ENCODE measurements around the gene FIGNL2. TPM values are rescaled to one million over a fixed set of nuclear protein-coding genes. Genes with fewer than 3 reads are reported as not detected.

Gene FIGNL2
- total and polyA plus RNA-seq, 2 experiments from 2014 or later: 0.13 to 0.32 TPM

DNA sequence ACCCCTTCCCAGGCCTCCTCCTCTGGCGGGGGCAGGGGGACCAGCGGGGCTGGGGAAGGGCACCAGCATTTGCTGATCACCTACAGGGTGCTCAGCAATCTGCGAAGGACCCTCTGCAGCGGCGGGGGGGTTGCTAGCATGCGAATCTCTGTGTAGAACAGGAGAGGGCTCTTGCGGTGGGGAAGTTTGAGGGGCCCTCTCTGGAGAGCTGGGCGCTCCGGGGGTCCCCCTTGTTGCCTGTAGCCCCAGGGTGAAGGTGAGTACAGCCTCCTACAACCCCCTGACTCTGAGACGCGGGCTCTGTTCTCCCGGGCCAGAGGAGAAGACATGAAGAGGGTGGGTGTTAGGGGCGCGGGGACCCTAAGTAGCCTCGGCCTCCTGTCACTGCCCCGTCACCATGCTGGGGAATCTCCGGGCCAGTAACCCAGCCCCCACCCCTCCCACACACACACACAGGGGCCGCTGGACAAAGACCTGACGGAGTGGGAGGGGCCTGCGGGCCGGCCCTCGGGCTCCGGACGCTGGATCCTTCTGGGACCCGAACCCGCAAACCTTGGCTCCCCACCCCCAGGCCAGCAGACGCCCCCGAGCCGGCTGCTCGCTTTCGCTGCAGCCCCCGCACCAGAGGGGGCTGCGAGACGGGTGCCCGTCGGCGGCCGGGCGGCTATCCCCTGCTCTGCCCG is 734 bp downstream of the FIGNL2 start:
- WGBS, 2 experiments (ENCODE audit: low coverage in 1 of 2, low lambda C conversion rate in 2 of 2, missing lambda C conversion rate in 2 of 2): 1 to 3% methylated on average over 20 to 26 of the region's 40 CpGs

DNA sequence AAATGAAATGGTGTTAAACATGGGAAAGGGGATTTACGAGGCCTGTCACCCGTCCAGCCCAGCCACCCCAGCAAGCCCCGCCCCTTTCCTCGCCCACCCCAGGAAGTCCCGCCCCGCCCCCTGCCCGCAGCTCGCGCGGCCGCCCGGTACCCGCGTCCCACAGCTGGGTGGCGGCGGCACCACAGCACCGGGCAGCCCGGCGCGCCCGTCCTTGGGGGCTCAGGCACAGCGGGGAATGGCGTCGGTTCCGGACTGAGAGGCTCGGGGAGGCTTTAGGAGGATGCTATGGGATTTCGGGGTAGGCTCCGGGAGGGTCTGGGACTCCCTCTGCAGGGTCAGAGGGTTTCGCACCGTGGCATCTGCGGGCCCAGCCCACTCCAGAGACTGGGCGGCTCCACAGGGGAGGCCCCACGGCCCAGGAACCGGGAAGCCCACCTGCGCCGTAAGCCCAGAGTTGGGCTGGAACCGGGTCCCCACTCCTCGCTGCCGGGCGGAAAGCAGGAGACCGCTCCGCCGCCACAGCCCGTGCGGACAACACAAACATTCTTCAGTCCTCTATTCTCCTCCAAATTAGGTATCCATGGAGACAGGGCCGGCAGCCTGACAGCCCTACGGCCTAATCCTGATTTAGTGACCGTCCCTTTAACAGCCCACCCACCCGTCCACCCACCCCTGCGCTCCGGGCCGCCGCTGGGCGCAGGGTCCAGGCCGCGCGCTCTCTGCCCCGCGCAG is 1.4 kb downstream of the FIGNL2 start:
- peak; percentile 80; the same call in 1 of the 2 replicates for TF ChIP-seq EZH2phosphoT487 (IDR thresholded peaks at IDR 0.05; ENCODE audit: insufficient read depth, low read depth)
- peak; percentile 80 for TF ChIP-seq EZH2 (IDR thresholded peaks at IDR 0.05; ENCODE audit: insufficient read depth, poor library complexity, severe bottlenecking)
- H3K9ac ChIP-seq: no peak overlapping the region
- DNase-seq: peak; percentile 46

More for the DNA sequence above, 734 bp downstream of the FIGNL2 start:
- Histone ChIP-seq H3K4me2 (ENCODE audit: unreplicated experiment) (peak overlapping the region; percentile 22), H3K4me3 (peak overlapping the region; percentile 66), H3K4me1 (ENCODE audit: insufficient read depth) (no peaks in the 10 kb centered on the region; the same call in 1 of the 2 replicates), H2AFZ (peak overlapping the region; percentile 65; the same call in 1 of the 2 replicates), H3K9me2 (ENCODE audit: insufficient read depth) (no peaks in the 10 kb centered on the region), H3F3A (ENCODE audit: insufficient read depth) (no peaks in the 10 kb centered on the region), H3K79me2 (ENCODE audit: insufficient read depth) (no peaks in the 10 kb centered on the region), H3K27me3 (replicated peaks; ENCODE audit: insufficient read depth) (peaks cover 53% of the 10 kb centered on the region), H3K9ac (no peak overlapping the region), H3K36me3 (ENCODE audit: low read depth) (no peaks in the 10 kb centered on the region), H4K20me1 (ENCODE audit: insufficient read depth) (no peaks in the 10 kb centered on the region), H3K9me3 (ENCODE audit: low read depth) (no peaks in the 10 kb centered on the region), H3K27ac (no peak overlapping the region)
- DNase-seq: peak; percentile 35
- TF ChIP-seq EZH2 (IDR thresholded peaks at IDR 0.05; ENCODE audit: insufficient read depth, poor library complexity, severe bottlenecking) (peak; percentile 34), EZH2phosphoT487 (IDR thresholded peaks at IDR 0.05; ENCODE audit: insufficient read depth, low read depth) (no peak)
- in situ Hi-C loops (cut with MboI): no loop called here

DNA sequence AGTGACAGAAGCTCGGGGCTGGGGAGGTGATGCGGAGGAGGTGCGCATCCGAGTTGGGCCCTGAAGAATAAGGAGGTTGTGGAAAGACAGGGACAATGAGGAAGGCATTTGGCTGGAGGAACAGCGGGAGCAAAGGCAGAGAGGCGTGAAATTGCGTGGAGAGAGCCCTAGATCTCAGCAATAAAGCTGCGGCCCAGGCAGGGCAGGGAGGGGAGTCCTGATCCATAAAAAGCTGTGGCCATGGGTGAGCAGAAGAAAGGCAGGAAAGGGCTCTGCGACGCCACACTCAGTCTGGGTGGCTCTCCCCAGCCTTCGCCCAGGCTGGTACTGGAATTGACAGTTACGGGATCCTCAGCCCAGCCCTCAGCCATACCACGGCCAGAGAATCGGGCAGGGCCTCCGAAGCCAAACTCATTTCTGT is 2.2 kb downstream of the FIGNL2 start:
- Histone ChIP-seq H3K27ac (no peak overlapping the region), H3K36me3 (ENCODE audit: low read depth) (no peaks in the 10 kb centered on the region), H3K79me2 (ENCODE audit: insufficient read depth) (no peaks in the 10 kb centered on the region), H3K9me3 (ENCODE audit: low read depth) (no peaks in the 10 kb centered on the region), H3K27me3 (replicated peaks; ENCODE audit: insufficient read depth) (peaks cover 68% of the 10 kb centered on the region), H3K9me2 (ENCODE audit: insufficient read depth) (no peaks in the 10 kb centered on the region), H4K20me1 (ENCODE audit: insufficient read depth) (no peaks in the 10 kb centered on the region), H3K4me2 (ENCODE audit: unreplicated experiment) (peak overlapping the region; percentile 74), H3F3A (ENCODE audit: insufficient read depth) (no peaks in the 10 kb centered on the region), H3K4me3 (no peak overlapping the region), H2AFZ (no peak overlapping the region), H3K9ac (no peak overlapping the region), H3K4me1 (ENCODE audit: insufficient read depth) (no peaks in the 10 kb centered on the region; the same call in 1 of the 2 replicates)
- in situ Hi-C loops (cut with MboI): no loop called here
- no peak for TF ChIP-seq EZH2phosphoT487 (IDR thresholded peaks at IDR 0.05; ENCODE audit: insufficient read depth, low read depth)
- no peak for TF ChIP-seq EZH2 (IDR thresholded peaks at IDR 0.05; ENCODE audit: insufficient read depth, poor library complexity, severe bottlenecking)
- no peak for DNase-seq
- WGBS, 2 experiments (ENCODE audit: low coverage in 1 of 2, low lambda C conversion rate in 2 of 2, missing lambda C conversion rate in 2 of 2): 47 to 48% methylated on average over 15 of the region's 15 CpGs

More for the DNA sequence above, 1.4 kb downstream of the FIGNL2 start:
- Histone ChIP-seq H3K9me3 (ENCODE audit: low read depth) (no peaks in the 10 kb centered on the region), H2AFZ (peak overlapping the region; percentile 65), H3K4me2 (ENCODE audit: unreplicated experiment) (peak overlapping the region; percentile 74), H3F3A (ENCODE audit: insufficient read depth) (no peaks in the 10 kb centered on the region), H3K79me2 (ENCODE audit: insufficient read depth) (no peaks in the 10 kb centered on the region), H3K9me2 (ENCODE audit: insufficient read depth) (no peaks in the 10 kb centered on the region), H3K27ac (no peak overlapping the region), H3K4me3 (peak overlapping the region; percentile 66), H4K20me1 (ENCODE audit: insufficient read depth) (no peaks in the 10 kb centered on the region), H3K27me3 (replicated peaks; ENCODE audit: insufficient read depth) (peaks cover 60% of the 10 kb centered on the region), H3K36me3 (ENCODE audit: low read depth) (no peaks in the 10 kb centered on the region), H3K4me1 (ENCODE audit: insufficient read depth) (no peaks in the 10 kb centered on the region; the same call in 1 of the 2 replicates)
- in situ Hi-C loops (cut with MboI): no loop called here
- 2% methylated on average over 35 to 59 of the region's 59 CpGs for WGBS, 2 experiments (ENCODE audit: low coverage in 1 of 2, low lambda C conversion rate in 2 of 2, missing lambda C conversion rate in 2 of 2)

DNA sequence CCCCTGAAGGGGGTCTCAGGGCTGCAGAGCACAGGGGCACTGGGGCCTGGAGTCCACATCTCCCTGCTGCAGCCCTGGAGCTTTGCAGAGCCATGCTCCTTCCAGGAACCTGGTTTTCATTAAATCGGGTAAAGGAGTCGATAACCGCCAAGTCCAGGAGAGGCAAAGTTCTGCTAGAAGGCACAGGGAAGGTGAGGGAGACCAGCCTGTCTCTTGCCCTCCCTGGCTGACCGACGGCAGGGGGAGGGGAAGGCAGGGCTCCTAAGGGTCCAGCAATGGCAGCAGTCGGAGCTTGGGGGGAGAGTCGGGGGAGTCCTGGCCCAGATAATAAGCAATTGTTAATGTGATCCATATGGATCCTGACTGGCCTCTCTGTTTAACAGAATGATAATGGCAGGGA is 3.0 kb downstream of the FIGNL2 start:
- Histone ChIP-seq H3K4me3 (no peak overlapping the region), H4K20me1 (ENCODE audit: insufficient read depth) (no peaks in the 10 kb centered on the region), H3K79me2 (ENCODE audit: insufficient read depth) (no peaks in the 10 kb centered on the region), H3K27me3 (replicated peaks; ENCODE audit: insufficient read depth) (peaks cover 73% of the 10 kb centered on the region), H3K27ac (no peak overlapping the region), H3F3A (ENCODE audit: insufficient read depth) (no peaks in the 10 kb centered on the region), H3K9me3 (ENCODE audit: low read depth) (no peaks in the 10 kb centered on the region), H2AFZ (no peak overlapping the region), H3K9me2 (ENCODE audit: insufficient read depth) (no peaks in the 10 kb centered on the region), H3K36me3 (ENCODE audit: low read depth) (no peaks in the 10 kb centered on the region), H3K9ac (no peak overlapping the region), H3K4me2 (ENCODE audit: unreplicated experiment) (no peak overlapping the region), H3K4me1 (ENCODE audit: insufficient read depth) (no peaks in the 10 kb centered on the region; the same call in 1 of the 2 replicates)
- DNase-seq: no peak
- in situ Hi-C loops (cut with MboI): no loop called here
- 2 to 5% methylated on average over 5 to 7 of the region's 7 CpGs for WGBS, 2 experiments (ENCODE audit: low coverage in 1 of 2, low lambda C conversion rate in 2 of 2, missing lambda C conversion rate in 2 of 2)
- no peak for TF ChIP-seq EZH2phosphoT487 (IDR thresholded peaks at IDR 0.05; ENCODE audit: insufficient read depth, low read depth)
- no peak for TF ChIP-seq EZH2 (IDR thresholded peaks at IDR 0.05; ENCODE audit: insufficient read depth, poor library complexity, severe bottlenecking)
